GM12891 (cell line): ENCODE results near the gene SLC30A4.

Source experiments
- DNase-seq: peaks from one replicate; pipeline ENCODE4 v3.0.0; 2011; ENCODE audit warnings: low spot score; ENCODE audit not compliant: insufficient read length
- FAIRE-seq: peaks from 2 replicates; lab custom pipeline; 2011; peaks lifted over from hg19 to GRCh38; lab: Jason Lieb, UNC
- PAX5 ChIP-seq: IDR thresholded peaks from 2 replicates; pipeline ENCODE4 v1.6.1; 2011; ENCODE audit warnings: low read length, moderate library complexity, mild to moderate bottlenecking; ENCODE audit not compliant: insufficient read depth, severe bottlenecking
- POLR2A ChIP-seq: IDR thresholded peaks from 2 replicates; pipeline ENCODE4 v1.6.1; 2011; ENCODE audit warnings: low read depth, low read length, control low read depth
- POLR2AphosphoS5 ChIP-seq: IDR thresholded peaks from 2 replicates; pipeline ENCODE4 v1.6.1; 2011; ENCODE audit warnings: low read depth, low read length, control low read depth
- POU2F2 ChIP-seq: IDR thresholded peaks from 2 replicates; pipeline ENCODE4 v1.6.1; 2011; ENCODE audit warnings: low read depth, mild to moderate bottlenecking, control low read depth, low read length, moderate library complexity
- SPI1 ChIP-seq: IDR thresholded peaks from 2 replicates; pipeline ENCODE4 v1.6.1; 2011; ENCODE audit warnings: low read depth, low read length, control low read depth
- TAF1 ChIP-seq: IDR thresholded peaks from 2 replicates; pipeline ENCODE4 v1.6.1; 2011; ENCODE audit warnings: low read depth, low read length, control low read depth

Gene SLC30A4

DNA sequence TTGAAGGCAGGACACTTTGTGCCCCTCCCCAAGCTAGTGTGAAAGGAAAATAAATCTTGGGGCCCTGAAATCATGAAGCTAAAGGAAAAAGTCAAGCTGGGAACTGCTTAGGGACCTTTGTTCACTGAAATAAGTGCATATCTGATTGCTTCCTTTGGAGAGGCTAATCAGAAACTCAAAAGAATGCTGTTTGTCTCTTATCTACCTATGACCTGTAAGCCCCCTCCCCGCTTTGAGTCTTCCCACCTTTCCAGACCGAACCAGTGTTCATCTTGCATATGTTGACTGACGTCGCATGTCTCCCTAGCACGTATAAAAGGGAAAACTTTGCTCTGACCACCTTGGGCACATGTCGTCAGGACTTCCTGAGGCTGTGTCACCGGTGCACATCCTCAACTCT lies 53.1 kb downstream of the SLC30A4 start:
- DNase-seq (no peak), FAIRE-seq (no peak)
- TF ChIP-seq POLR2AphosphoS5 = no peak
- TF ChIP-seq POU2F2 = no peak

DNA sequence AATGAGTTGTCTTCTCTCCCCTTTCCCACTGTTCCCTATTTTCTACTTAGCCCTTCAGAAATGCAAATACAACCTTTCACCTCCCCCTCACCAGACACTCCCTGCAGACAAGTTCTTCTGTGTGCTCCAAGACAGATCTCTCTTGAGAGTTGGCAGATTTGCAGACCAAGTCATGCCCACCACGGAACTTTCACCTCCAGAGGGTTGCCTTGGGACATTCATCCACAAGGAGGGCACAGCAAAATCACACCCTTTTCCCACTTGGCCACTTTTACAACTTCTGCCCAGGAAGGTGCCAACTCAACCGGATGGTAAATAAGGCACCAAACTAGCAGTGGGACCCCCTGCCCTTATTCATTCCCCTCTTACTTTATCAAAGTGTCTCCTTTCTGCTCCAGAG lies 53.5 kb downstream of the SLC30A4 start:
- FAIRE-seq = no peak
- TF ChIP-seq POLR2AphosphoS5 (no peak), POLR2A (no peak), PAX5 (no peak), POU2F2 (no peak)
- DNase-seq = no peak

DNA sequence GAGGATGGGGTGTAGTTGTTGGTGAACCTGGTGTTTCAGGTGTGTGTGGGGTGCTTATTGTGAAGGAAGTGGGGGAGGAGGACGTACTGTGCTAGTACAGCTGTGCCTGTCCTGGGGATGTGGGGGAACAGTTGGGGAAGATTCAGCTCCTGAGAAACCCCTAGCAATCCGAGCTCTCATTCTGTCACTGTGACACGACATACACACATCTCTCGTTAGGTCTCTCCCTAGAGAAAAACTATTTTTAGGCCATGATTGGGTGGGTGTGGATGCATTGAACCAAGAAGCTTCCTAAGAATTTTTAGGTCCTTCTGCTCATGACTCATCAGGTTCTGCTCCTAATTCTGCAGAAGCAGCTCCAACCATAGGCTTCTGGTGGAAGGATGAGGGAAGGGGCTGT lies 54.3 kb downstream of the SLC30A4 start:
- DNase-seq (no peak), FAIRE-seq (no peak)
- TF ChIP-seq SPI1 (no peak), TAF1 (no peak), POLR2AphosphoS5 (no peak), POLR2A (no peak), PAX5 (no peak), POU2F2 (no peak)

- TF ChIP-seq POU2F2 = no peak
- no peak for TF ChIP-seq POLR2AphosphoS5
- FAIRE-seq = peak; percentile 60
- DNase-seq = no peak
Measured at GRCh38 chr15:45458746-45459403, 63.7 kb downstream of the SLC30A4 start.

DNA sequence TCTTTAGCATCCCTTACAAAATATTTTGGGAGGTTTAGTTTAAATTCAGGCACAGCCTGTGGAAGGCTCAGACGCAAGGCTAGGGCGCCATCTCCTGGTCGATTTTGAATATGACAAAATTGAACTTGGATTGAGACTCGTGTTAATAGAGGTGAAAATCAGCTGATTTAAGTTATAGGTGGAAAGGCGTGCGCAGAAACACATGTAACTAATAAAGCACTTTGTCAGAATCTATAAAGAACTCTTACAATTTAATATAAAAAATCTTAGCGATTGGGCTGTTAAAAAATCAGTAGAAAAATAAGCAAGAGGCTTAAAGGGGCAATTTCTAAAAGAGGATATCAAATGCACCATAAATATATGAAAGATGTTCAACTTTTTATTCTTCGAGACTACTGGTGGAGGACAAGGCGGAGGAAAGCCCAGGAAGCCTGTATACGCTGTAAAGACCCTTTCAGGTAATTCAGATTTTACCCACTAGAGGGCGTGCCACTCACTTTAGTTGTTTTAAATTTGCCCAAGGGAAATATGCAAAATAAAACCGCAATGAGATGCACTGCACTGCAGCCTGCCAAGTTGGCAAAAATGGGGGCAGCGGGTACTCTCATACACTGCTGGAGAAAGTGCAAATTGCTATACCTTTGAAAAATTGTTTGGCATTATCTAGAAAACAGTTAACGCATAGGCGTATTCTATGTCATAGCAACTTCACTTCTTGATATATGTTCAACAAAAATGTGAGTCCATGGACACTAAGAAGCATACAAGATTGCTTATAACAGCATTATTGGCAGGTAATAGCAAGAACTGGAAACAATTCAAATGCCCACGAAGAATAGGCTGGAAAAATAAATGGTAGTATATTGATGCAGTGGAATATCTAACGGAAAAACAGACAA lies 64.7 kb downstream of the SLC30A4 start:
- peak; percentile 74 for FAIRE-seq
- DNase-seq = no peak
- TF ChIP-seq POU2F2 (peak; percentile 94), SPI1 (no peak), PAX5 (no peak)

- TF ChIP-seq POU2F2 (no peak), SPI1 (no peak)
- FAIRE-seq (no peak), DNase-seq (no peak)
Measured at GRCh38 chr15:45457220-45457619, 65.3 kb downstream of the SLC30A4 start.

- DNase-seq (no peak), FAIRE-seq (peak; percentile 26)
- TF ChIP-seq POLR2AphosphoS5 = no peak
- no peak for TF ChIP-seq POU2F2
- TF ChIP-seq PAX5 = no peak
- no peak for TF ChIP-seq TAF1
- no peak for TF ChIP-seq SPI1
- TF ChIP-seq POLR2A = no peak
Measured at GRCh38 chr15:45456212-45457106, 66.1 kb downstream of the SLC30A4 start.

DNA sequence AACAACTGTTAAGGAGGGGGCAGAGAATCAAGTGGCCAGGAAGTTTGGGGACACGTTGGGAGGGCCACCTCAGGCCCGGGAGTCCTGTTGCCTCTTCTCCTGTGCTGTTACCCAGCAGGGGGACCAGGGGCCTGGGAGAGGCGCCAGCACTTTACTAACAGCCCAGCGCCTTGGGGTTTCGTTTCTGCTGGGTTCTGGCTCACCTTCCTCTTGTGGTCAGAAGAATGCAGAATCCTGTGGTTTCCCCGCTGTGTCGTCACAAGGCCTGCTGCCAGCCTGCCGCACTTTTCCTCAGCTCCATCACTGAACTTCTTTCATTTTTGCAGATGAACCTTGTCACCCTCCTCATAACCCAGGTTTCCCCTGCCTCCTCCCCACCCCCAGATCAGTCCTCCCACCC lies 67.7 kb downstream of the SLC30A4 start:
- TF ChIP-seq TAF1 (no peak), POLR2AphosphoS5 (no peak), SPI1 (no peak), PAX5 (no peak), POLR2A (no peak), POU2F2 (no peak)
- FAIRE-seq (peak; percentile 62), DNase-seq (peak; percentile 60)

DNA sequence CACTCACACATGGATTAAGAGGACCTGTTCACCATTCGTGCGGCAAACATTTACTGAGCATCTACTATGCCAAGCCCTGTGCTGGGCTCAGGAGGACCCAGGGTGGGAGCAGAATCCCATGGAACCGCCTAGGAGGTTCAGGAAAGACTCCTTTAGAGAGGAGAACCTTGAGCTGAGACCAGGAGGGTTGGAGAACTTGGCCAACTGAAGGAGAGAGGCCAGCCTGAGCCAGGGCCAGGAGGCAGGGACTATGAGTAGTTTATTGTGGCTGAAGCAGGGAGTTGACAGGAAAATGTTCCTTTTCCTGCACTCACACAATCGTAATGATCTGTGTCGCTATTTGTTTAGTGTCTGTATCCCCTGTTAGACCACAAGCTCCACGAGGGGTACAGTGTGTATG lies 71.3 kb downstream of the SLC30A4 start:
- TF ChIP-seq POU2F2 = no peak
- no peak for TF ChIP-seq POLR2A
- no peak for TF ChIP-seq PAX5
- no peak for TF ChIP-seq TAF1
- no peak for TF ChIP-seq SPI1
- TF ChIP-seq POLR2AphosphoS5 = no peak
- no peak for FAIRE-seq
- no peak for DNase-seq
